BE2C (cell line): ENCODE data around the gene BCO2.

Source experiments
- DNase-seq: peaks from one replicate; pipeline ENCODE4 v3.0.0-alpha.2; 2020
- H3K27me3 ChIP-seq: fragments of 250-450 bp; sonication (Bioruptor Pico); 2 replicates; pipeline ENCODE4 v1.5.1; 2020; ENCODE audit warnings: mild to moderate bottlenecking
- H3K36me3 ChIP-seq: fragments of 250-450 bp; sonication (Bioruptor Pico); 2 replicates; pipeline ENCODE4 v1.5.1; 2020; ENCODE audit warnings: mild to moderate bottlenecking
- H3K4me1 ChIP-seq: fragments of 250-450 bp; sonication (Bioruptor Pico); 2 replicates; pipeline ENCODE4 v1.5.1; 2020
- H3K4me3 ChIP-seq: 2 replicates; pipeline ENCODE4 v1.5.1; 2011; ENCODE audit warnings: low read depth, low read length
- H3K9me3 ChIP-seq: fragments of 250-450 bp; sonication (Bioruptor Pico); 2 replicates; pipeline ENCODE4 v1.5.1; 2020
- CTCF ChIP-seq: IDR thresholded peaks from 2 replicates; pipeline ENCODE4 v1.5.1; 2012; ENCODE audit warnings: mild to moderate bottlenecking, low read depth, low read length

BCO2 gene

GRCh38 chr11:112227471-112227870 lies 52.2 kb downstream of the BCO2 start:
- peak overlapping the region; percentile 93 for H3K4me3 ChIP-seq
- no peaks in the 10 kb centered on the region for H3K9me3 ChIP-seq
- peaks cover 2% of the 10 kb centered on the region; the same call in 1 of the 2 replicates for H3K4me1 ChIP-seq
- H3K27me3 ChIP-seq = no peaks in the 10 kb centered on the region
- no peak for DNase-seq
- H3K36me3 ChIP-seq = peaks cover 24% of the 10 kb centered on the region
- no peak for TF ChIP-seq CTCF

- no peak overlapping the region for H3K4me3 ChIP-seq
- DNase-seq = no peak
- H3K9me3 ChIP-seq = no peaks in the 10 kb centered on the region
- no peaks in the 10 kb centered on the region for H3K27me3 ChIP-seq
- peaks cover 24% of the 10 kb centered on the region for H3K36me3 ChIP-seq
- H3K4me1 ChIP-seq = peaks cover 2% of the 10 kb centered on the region; the same call in 1 of the 2 replicates
- no peak for TF ChIP-seq CTCF
These were observed 53.4 kb downstream of the BCO2 start for GRCh38 chr11:112228706-112229105.

GRCh38 chr11:112229159-112229558 lies 53.8 kb downstream of the BCO2 start:
- Histone ChIP-seq H3K36me3 (peaks cover 27% of the 10 kb centered on the region), H3K27me3 (no peaks in the 10 kb centered on the region), H3K4me3 (no peak overlapping the region), H3K9me3 (no peaks in the 10 kb centered on the region), H3K4me1 (peaks cover 2% of the 10 kb centered on the region; the same call in 1 of the 2 replicates)
- no peak for DNase-seq
- TF ChIP-seq CTCF = no peak

GRCh38 chr11:112229746-112230433 lies 54.6 kb downstream of the BCO2 start:
- H3K4me3 ChIP-seq = no peak overlapping the region
- TF ChIP-seq CTCF = no peak
- no peak for DNase-seq
- no peaks in the 10 kb centered on the region for H3K9me3 ChIP-seq
- no peaks in the 10 kb centered on the region for H3K27me3 ChIP-seq
- peaks cover 2% of the 10 kb centered on the region; the same call in 1 of the 2 replicates for H3K4me1 ChIP-seq
- H3K36me3 ChIP-seq = peaks cover 28% of the 10 kb centered on the region

- H3K4me1 ChIP-seq = peaks cover 2% of the 10 kb centered on the region; the same call in 1 of the 2 replicates
These were observed 56.6 kb downstream of the BCO2 start for GRCh38 chr11:112231952-112232351.

More at GRCh38 chr11:112231952-112232351, 56.6 kb downstream of the BCO2 start:
- TF ChIP-seq CTCF = no peak
- H3K4me3 ChIP-seq = no peak overlapping the region
- H3K36me3 ChIP-seq = peaks cover 47% of the 10 kb centered on the region
- no peaks in the 10 kb centered on the region for H3K9me3 ChIP-seq
- no peak for DNase-seq
- no peaks in the 10 kb centered on the region for H3K27me3 ChIP-seq
